Measurements from ENCODE around the gene HYI.
A peak's percentile ranks its signal among the peaks of the same experiment; 100 is the strongest.

HYI gene

DNA sequence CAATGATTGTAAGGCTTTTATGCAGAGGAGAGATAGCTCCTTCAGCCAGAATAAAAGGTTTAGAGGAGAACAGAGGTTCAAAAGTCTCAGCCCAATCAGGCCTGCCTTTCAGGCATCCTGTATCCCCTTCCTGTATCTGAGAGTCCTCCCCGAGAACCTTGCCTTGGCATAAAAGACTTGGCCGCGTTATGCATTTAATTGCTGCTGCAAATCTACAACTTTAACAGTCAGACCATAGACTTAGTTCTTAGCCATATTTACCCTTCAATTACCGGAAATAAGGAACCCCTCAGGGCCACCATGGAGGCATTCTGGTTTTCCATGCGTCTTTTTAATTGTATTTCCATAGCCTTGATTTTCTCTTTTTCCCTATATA lies 18.3 kb upstream of the HYI start:
- Histone ChIP-seq H3K14ac (ENCODE audit: low read length) (no peak overlapping the region), H3K27ac (replicated peaks; ENCODE audit: low read length) (no peak overlapping the region), H4K91ac (ENCODE audit: low read depth, low read length, poor library complexity) (no peak overlapping the region), H3K4ac (ENCODE audit: low read length) (no peak overlapping the region), H3K4me2 (ENCODE audit: insufficient read depth, low read length, poor library complexity, severe bottlenecking) (no peak overlapping the region), H4K8ac (ENCODE audit: low read depth, low read length) (no peak overlapping the region), H3K9me3 (replicated peaks in 1 of 2; ENCODE audit: control insufficient read depth in 2 of 2, insufficient read depth in 1 of 2, low read depth in 1 of 2, low read length in 2 of 2) (peaks cover 2 to 3% of the 10 kb centered on the region in 2 donors), H2BK12ac (ENCODE audit: low read length) (no peak overlapping the region), H2AK5ac (ENCODE audit: low read depth, low read length) (no peak overlapping the region), H3K4me1 (ENCODE audit: control insufficient read depth in 2 of 2, insufficient read depth in 1 of 2, low read depth in 1 of 2, low read length in 2 of 2) (peaks cover 0 to 1% of the 10 kb centered on the region in 2 donors), H3K18ac (ENCODE audit: low read length) (no peak overlapping the region), H2BK15ac (ENCODE audit: low read length) (no peak overlapping the region), H3K23ac (ENCODE audit: low read depth, low read length, poor library complexity) (no peak overlapping the region), H2BK120ac (ENCODE audit: low read depth, low read length) (no peak overlapping the region), H3K27me3 (ENCODE audit: control insufficient read depth in 3 of 3, insufficient read depth in 3 of 3, low read depth in 1 of 3, low read length in 3 of 3) (no peaks in the 10 kb centered on the region), H3K79me1 (ENCODE audit: low read depth, low read length) (no peaks in the 10 kb centered on the region), H3K9ac (ENCODE audit: low read depth, low read length, poor library complexity) (no peak overlapping the region), H2AFZ (ENCODE audit: low read length) (no peak overlapping the region), H3K4me3 (ENCODE audit: low read length in 2 of 2) (no peak overlapping the region), H3K36me3 (replicated peaks in 1 of 2; ENCODE audit: control insufficient read depth in 2 of 2, insufficient read depth in 2 of 2, low read length in 2 of 2) (no peaks in the 10 kb centered on the region), H2BK5ac (ENCODE audit: low read length) (no peak overlapping the region)
- no CpG with 5 or more reads among the region's 5 CpGs for WGBS, 2 donors (ENCODE audit: extremely low coverage in 2 of 2, insufficient read length in 2 of 2, insufficient replicate concordance in 1 of 2)
- no peak for DNase-seq (ENCODE audit: low spot score)

- H4K91ac ChIP-seq (ENCODE audit: low read depth, low read length, poor library complexity), result no peak overlapping the region
- no peaks in the 10 kb centered on the region for H3K4me1 ChIP-seq (ENCODE audit: control insufficient read depth in 2 of 2, insufficient read depth in 1 of 2, low read depth in 1 of 2, low read length in 2 of 2)
- H3K4me2 ChIP-seq (ENCODE audit: insufficient read depth, low read length, poor library complexity, severe bottlenecking), result no peak overlapping the region
- no peak for DNase-seq (ENCODE audit: low spot score)
- no peak overlapping the region for H2BK5ac ChIP-seq (ENCODE audit: low read length)
- H3K9me3 ChIP-seq (replicated peaks in 1 of 2; ENCODE audit: control insufficient read depth in 2 of 2, insufficient read depth in 1 of 2, low read depth in 1 of 2, low read length in 2 of 2), result peaks cover 2 to 3% of the 10 kb centered on the region in 2 donors
- H3K4ac ChIP-seq (ENCODE audit: low read length), result no peak overlapping the region
- no peak overlapping the region for H2BK15ac ChIP-seq (ENCODE audit: low read length)
- H3K14ac ChIP-seq (ENCODE audit: low read length), result no peak overlapping the region
- H2AK5ac ChIP-seq (ENCODE audit: low read depth, low read length), result no peak overlapping the region
- H3K9ac ChIP-seq (ENCODE audit: low read depth, low read length, poor library complexity), result no peak overlapping the region
- no peaks in the 10 kb centered on the region for H3K36me3 ChIP-seq (replicated peaks in 1 of 2; ENCODE audit: control insufficient read depth in 2 of 2, insufficient read depth in 2 of 2, low read length in 2 of 2)
- H2AFZ ChIP-seq (ENCODE audit: low read length), result no peak overlapping the region
- no peaks in the 10 kb centered on the region for H3K27me3 ChIP-seq (ENCODE audit: control insufficient read depth in 3 of 3, insufficient read depth in 3 of 3, low read depth in 1 of 3, low read length in 3 of 3)
- H3K27ac ChIP-seq (replicated peaks; ENCODE audit: low read length), result no peak overlapping the region
- no peak overlapping the region for H2BK12ac ChIP-seq (ENCODE audit: low read length)
- no peak overlapping the region for H4K8ac ChIP-seq (ENCODE audit: low read depth, low read length)
- H3K79me1 ChIP-seq (ENCODE audit: low read depth, low read length), result no peaks in the 10 kb centered on the region
- no peak overlapping the region for H3K4me3 ChIP-seq (ENCODE audit: low read length in 2 of 2)
- no peak overlapping the region for H3K18ac ChIP-seq (ENCODE audit: low read length)
- no peak overlapping the region for H3K23ac ChIP-seq (ENCODE audit: low read depth, low read length, poor library complexity)
- WGBS, 2 donors (ENCODE audit: extremely low coverage in 2 of 2, insufficient read length in 2 of 2, insufficient replicate concordance in 1 of 2), result no CpG with 5 or more reads among the region's 1 CpG
- H2BK120ac ChIP-seq (ENCODE audit: low read depth, low read length), result no peak overlapping the region
These were observed 16.2 kb upstream of the HYI start for GRCh38 chr1:43469932-43470331.

- no peaks in the 10 kb centered on the region for H3K79me1 ChIP-seq (ENCODE audit: low read depth, low read length)
- no peak overlapping the region for H2AFZ ChIP-seq (ENCODE audit: low read length)
- no CpG with 5 or more reads among the region's 3 CpGs for WGBS, 2 donors (ENCODE audit: extremely low coverage in 2 of 2, insufficient read length in 2 of 2, insufficient replicate concordance in 1 of 2)
- H3K4me3 ChIP-seq (ENCODE audit: low read length in 2 of 2), result peak overlapping the region in 1 of 2 donors; percentile 45
- no peak overlapping the region for H3K23ac ChIP-seq (ENCODE audit: low read depth, low read length, poor library complexity)
- H4K8ac ChIP-seq (ENCODE audit: low read depth, low read length), result no peak overlapping the region
- no peak overlapping the region for H2BK5ac ChIP-seq (ENCODE audit: low read length)
- H3K9ac ChIP-seq (ENCODE audit: low read depth, low read length, poor library complexity), result no peak overlapping the region
- peaks cover 2 to 3% of the 10 kb centered on the region in 2 donors for H3K9me3 ChIP-seq (replicated peaks in 1 of 2; ENCODE audit: control insufficient read depth in 2 of 2, insufficient read depth in 1 of 2, low read depth in 1 of 2, low read length in 2 of 2)
- H3K36me3 ChIP-seq (replicated peaks in 1 of 2; ENCODE audit: control insufficient read depth in 2 of 2, insufficient read depth in 2 of 2, low read length in 2 of 2), result no peaks in the 10 kb centered on the region
- H3K4me1 ChIP-seq (ENCODE audit: control insufficient read depth in 2 of 2, insufficient read depth in 1 of 2, low read depth in 1 of 2, low read length in 2 of 2), result no peaks in the 10 kb centered on the region
- no peak overlapping the region for H3K18ac ChIP-seq (ENCODE audit: low read length)
- no peak overlapping the region for H3K4me2 ChIP-seq (ENCODE audit: insufficient read depth, low read length, poor library complexity, severe bottlenecking)
- H3K27me3 ChIP-seq (ENCODE audit: control insufficient read depth in 3 of 3, insufficient read depth in 3 of 3, low read depth in 1 of 3, low read length in 3 of 3), result no peaks in the 10 kb centered on the region
- no peak overlapping the region for H2AK5ac ChIP-seq (ENCODE audit: low read depth, low read length)
- no peak overlapping the region for H3K27ac ChIP-seq (replicated peaks; ENCODE audit: low read length)
- DNase-seq (ENCODE audit: low spot score), result no peak
- H3K14ac ChIP-seq (ENCODE audit: low read length), result no peak overlapping the region
- no peak overlapping the region for H2BK15ac ChIP-seq (ENCODE audit: low read length)
- no peak overlapping the region for H3K4ac ChIP-seq (ENCODE audit: low read length)
- H2BK120ac ChIP-seq (ENCODE audit: low read depth, low read length), result no peak overlapping the region
- no peak overlapping the region for H4K91ac ChIP-seq (ENCODE audit: low read depth, low read length, poor library complexity)
- H2BK12ac ChIP-seq (ENCODE audit: low read length), result peak overlapping the region; percentile 4
These were observed 14.7 kb upstream of the HYI start for GRCh38 chr1:43468414-43468813.

- WGBS, 2 donors (ENCODE audit: extremely low coverage in 2 of 2, insufficient read length in 2 of 2, insufficient replicate concordance in 1 of 2), result no CpG with 5 or more reads among the region's 2 CpGs
- no peak overlapping the region for H3K4me2 ChIP-seq (ENCODE audit: insufficient read depth, low read length, poor library complexity, severe bottlenecking)
- no peak overlapping the region for H2AFZ ChIP-seq (ENCODE audit: low read length)
- H2BK15ac ChIP-seq (ENCODE audit: low read length), result no peak overlapping the region
- H2BK120ac ChIP-seq (ENCODE audit: low read depth, low read length), result no peak overlapping the region
- no peak overlapping the region for H3K18ac ChIP-seq (ENCODE audit: low read length)
- no peak overlapping the region for H3K9ac ChIP-seq (ENCODE audit: low read depth, low read length, poor library complexity)
- no peaks in the 10 kb centered on the region for H3K4me1 ChIP-seq (ENCODE audit: control insufficient read depth in 2 of 2, insufficient read depth in 1 of 2, low read depth in 1 of 2, low read length in 2 of 2)
- H4K91ac ChIP-seq (ENCODE audit: low read depth, low read length, poor library complexity), result no peak overlapping the region
- no peak for DNase-seq (ENCODE audit: low spot score)
- no peak overlapping the region for H3K23ac ChIP-seq (ENCODE audit: low read depth, low read length, poor library complexity)
- H3K4me3 ChIP-seq (ENCODE audit: low read length in 2 of 2), result no peak overlapping the region
- no peak overlapping the region for H4K8ac ChIP-seq (ENCODE audit: low read depth, low read length)
- no peaks in the 10 kb centered on the region for H3K79me1 ChIP-seq (ENCODE audit: low read depth, low read length)
- H3K27ac ChIP-seq (replicated peaks; ENCODE audit: low read length), result no peak overlapping the region
- H2BK5ac ChIP-seq (ENCODE audit: low read length), result no peak overlapping the region
- no peak overlapping the region for H2AK5ac ChIP-seq (ENCODE audit: low read depth, low read length)
- H3K36me3 ChIP-seq (replicated peaks in 1 of 2; ENCODE audit: control insufficient read depth in 2 of 2, insufficient read depth in 2 of 2, low read length in 2 of 2), result no peaks in the 10 kb centered on the region
- H3K14ac ChIP-seq (ENCODE audit: low read length), result no peak overlapping the region
- no peak overlapping the region for H2BK12ac ChIP-seq (ENCODE audit: low read length)
- H3K27me3 ChIP-seq (ENCODE audit: control insufficient read depth in 3 of 3, insufficient read depth in 3 of 3, low read depth in 1 of 3, low read length in 3 of 3), result no peaks in the 10 kb centered on the region
- H3K9me3 ChIP-seq (replicated peaks in 1 of 2; ENCODE audit: control insufficient read depth in 2 of 2, insufficient read depth in 1 of 2, low read depth in 1 of 2, low read length in 2 of 2), result peaks cover 2 to 3% of the 10 kb centered on the region in 2 donors
- H3K4ac ChIP-seq (ENCODE audit: low read length), result no peak overlapping the region
These were observed 12.7 kb upstream of the HYI start for GRCh38 chr1:43466403-43466802.

All from neuronal stem cell (in vitro differentiated cells).